ENCODE data around the gene WDR6.

Gene WDR6

DNA sequence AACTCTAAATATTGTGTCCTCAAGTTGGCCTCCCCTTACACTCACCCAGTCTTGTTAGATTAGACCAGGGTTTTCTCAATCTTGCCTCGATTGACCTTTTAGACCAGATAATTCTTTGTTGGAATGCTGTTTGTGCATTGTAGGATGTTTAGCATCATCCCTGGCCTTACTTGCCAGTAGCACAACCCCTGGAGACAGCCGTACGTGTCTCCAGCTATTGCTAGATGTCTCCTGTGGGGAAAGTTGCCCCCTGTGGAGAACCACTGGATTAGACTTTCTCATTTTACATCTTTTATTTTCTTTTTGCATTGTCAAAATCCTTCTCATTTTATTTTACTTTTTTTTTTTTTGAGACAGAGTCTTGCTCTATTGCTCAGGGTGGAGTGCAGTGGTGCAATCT is 2.2 kb downstream of the WDR6 start:
- H3K4me3 ChIP-seq (ENCODE audit: low read depth, low read length) = no peak overlapping the region
- TF ChIP-seq CTCF (IDR thresholded peaks at IDR 0.05; ENCODE audit: borderline replicate concordance, insufficient read depth, low read depth, low read length) = no peak

DNA sequence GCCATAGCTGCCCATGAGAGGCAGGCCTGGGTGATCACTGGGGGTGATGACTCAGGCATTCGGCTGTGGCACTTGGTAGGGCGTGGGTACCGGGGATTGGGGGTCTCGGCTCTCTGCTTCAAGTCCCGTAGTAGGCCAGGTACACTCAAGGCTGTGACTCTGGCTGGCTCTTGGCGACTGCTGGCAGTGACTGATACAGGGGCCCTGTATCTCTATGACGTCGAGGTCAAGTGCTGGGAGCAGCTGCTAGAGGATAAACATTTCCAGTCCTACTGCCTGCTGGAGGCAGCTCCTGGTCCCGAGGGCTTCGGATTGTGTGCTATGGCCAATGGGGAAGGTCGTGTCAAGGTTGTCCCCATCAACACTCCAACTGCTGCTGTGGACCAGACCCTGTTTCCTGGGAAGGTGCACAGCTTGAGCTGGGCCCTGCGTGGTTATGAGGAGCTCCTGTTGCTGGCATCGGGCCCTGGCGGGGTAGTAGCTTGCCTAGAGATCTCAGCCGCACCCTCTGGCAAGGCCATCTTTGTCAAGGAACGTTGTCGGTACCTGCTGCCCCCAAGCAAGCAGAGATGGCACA is 5.3 kb downstream of the WDR6 start:
- H3K4me3 ChIP-seq (ENCODE audit: low read depth, low read length) = no peak overlapping the region
- no peak for TF ChIP-seq CTCF (IDR thresholded peaks at IDR 0.05; ENCODE audit: borderline replicate concordance, insufficient read depth, low read depth, low read length)

GRCh38 chr3:49013113-49013737 is 6.0 kb downstream of the WDR6 start:
- no peak for TF ChIP-seq CTCF (IDR thresholded peaks at IDR 0.05; ENCODE audit: borderline replicate concordance, insufficient read depth, low read depth, low read length)
- no peak overlapping the region for H3K4me3 ChIP-seq (ENCODE audit: low read depth, low read length)

DNA sequence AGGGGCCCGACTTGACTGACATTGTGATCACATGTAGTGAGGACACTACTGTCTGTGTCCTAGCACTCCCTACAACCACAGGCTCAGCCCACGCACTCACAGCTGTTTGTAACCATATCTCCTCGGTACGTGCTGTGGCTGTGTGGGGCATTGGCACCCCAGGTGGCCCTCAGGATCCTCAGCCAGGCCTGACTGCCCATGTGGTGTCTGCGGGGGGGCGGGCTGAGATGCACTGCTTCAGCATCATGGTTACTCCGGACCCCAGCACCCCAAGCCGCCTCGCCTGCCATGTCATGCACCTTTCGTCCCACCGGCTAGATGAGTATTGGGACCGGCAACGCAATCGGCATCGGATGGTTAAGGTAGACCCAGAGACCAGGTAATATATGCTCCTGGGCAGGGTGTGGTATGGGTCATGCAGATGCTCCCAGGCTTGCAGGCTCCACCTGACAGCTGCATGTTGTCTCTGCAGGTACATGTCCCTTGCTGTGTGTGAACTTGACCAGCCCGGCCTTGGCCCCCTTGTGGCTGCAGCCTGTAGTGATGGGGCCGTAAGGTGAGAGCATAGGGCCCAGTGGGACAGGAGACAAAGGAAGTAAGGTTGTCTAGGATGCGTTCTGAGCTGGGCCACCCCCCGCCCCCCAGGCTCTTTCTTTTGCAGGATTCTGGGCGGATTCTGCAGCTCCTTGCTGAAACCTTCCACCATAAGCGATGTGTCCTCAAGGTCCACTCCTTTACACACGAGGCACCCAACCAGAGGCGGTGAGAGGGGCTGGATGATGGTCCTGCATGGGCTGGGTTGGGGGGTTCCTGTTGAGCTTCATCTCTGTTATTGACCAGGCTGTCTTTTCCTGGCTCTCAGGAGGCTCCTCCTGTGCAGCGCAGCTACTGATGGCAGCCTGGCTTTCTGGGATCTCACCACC is 6.8 kb downstream of the WDR6 start:
- TF ChIP-seq CTCF (IDR thresholded peaks at IDR 0.05; ENCODE audit: borderline replicate concordance, insufficient read depth, low read depth, low read length) = peak; percentile 88
- H3K4me3 ChIP-seq (ENCODE audit: low read depth, low read length) = no peak overlapping the region

DNA sequence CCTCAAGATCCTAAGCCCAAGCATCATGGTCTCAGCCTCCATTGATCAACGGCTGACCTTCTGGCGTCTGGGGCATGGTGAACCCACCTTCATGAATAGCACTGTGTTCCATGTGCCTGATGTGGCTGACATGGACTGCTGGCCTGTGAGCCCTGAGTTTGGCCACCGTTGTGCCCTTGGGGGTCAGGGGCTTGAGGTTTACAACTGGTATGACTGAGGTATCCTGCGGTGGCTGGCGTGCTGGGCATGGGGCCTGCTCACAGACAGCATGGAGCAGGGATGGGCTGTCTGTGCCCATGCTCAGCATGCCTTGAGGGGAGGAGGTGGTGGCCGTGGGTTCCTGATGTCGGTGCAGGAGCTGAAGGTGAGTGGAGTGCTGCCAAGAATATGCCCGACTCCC is 7.9 kb downstream of the WDR6 start:
- TF ChIP-seq CTCF (IDR thresholded peaks at IDR 0.05; ENCODE audit: borderline replicate concordance, insufficient read depth, low read depth, low read length) = no peak
- H3K4me3 ChIP-seq (ENCODE audit: low read depth, low read length) = no peak overlapping the region

- no peak for TF ChIP-seq CTCF (IDR thresholded peaks at IDR 0.05; ENCODE audit: borderline replicate concordance, insufficient read depth, low read depth, low read length)
- no peak overlapping the region for H3K4me3 ChIP-seq (ENCODE audit: low read depth, low read length)
Measured at GRCh38 chr3:49015765-49016164, 8.6 kb downstream of the WDR6 start.

Measured in GM12875 (cell line).